Naive thymus-derived CD8-positive, alpha-beta T cell (primary cell): ENCODE data around the gene HBG1. TPM values are rescaled to one million over a fixed set of nuclear protein-coding genes. Genes with fewer than 3 reads are reported as not detected.

ENCODE experiments used
- ATAC-seq, 2 donors: fragments of 150-1000 bp; cut with Tn5 transposase in 1 of 2; sonication (Bioruptor Pico), chemical (Tn5 transposase) in 1 of 2; 1 replicate in 1 of 2; 2 replicates in 1 of 2; pipeline ENCODE4 v1.10.0; 2021; ENCODE audit warnings: mild to moderate bottlenecking in 2 of 2, moderate library complexity in 2 of 2
- POLR2A ChIA-PET: fragments of 350-600 bp; sonication (Branson Sonifier 250); formaldehyde crosslinking; loops from one replicate; lab custom pipeline; 2021; ENCODE audit warnings: antibody characterized with exemption; lab: Charles Lee
- DNase-seq, 10 donors: peaks; one replicate each; pipeline versions ENCODE4 v3.0.0 to v3.0.0-alpha.2; 2020 to 2022
- H3K27ac Mint-ChIP-seq, 10 donors: one replicate each; pipeline ENCODE4 v1.8.0; 2020 to 2022; ENCODE audit warnings: mild to moderate bottlenecking in 10 of 10, mixed read lengths in 10 of 10, moderate library complexity in 4 of 10, inconsistent platforms in 1 of 10
- H3K27me3 Mint-ChIP-seq, 5 donors: one replicate each; pipeline ENCODE4 v1.8.0; 2021 to 2022; ENCODE audit warnings: mixed read lengths in 5 of 5
- H3K36me3 Mint-ChIP-seq, 3 donors: one replicate each; pipeline ENCODE4 v1.8.0; 2020 to 2022; ENCODE audit warnings: mixed read lengths in 3 of 3, mild to moderate bottlenecking in 2 of 3, inconsistent platforms in 1 of 3
- H3K4me1 Mint-ChIP-seq, 4 donors: one replicate each; pipeline ENCODE4 v1.8.0; 2021 to 2022; ENCODE audit warnings: mixed read lengths in 4 of 4
- H3K4me3 Mint-ChIP-seq, 10 donors: one replicate each; pipeline ENCODE4 v1.8.0; 2020 to 2022; ENCODE audit warnings: mild to moderate bottlenecking in 10 of 10, mixed read lengths in 10 of 10, moderate library complexity in 6 of 10, inconsistent platforms in 1 of 10
- H3K9me3 Mint-ChIP-seq, 9 donors: one replicate each; pipeline ENCODE4 v1.8.0; 2020 to 2022; ENCODE audit warnings: mixed read lengths in 9 of 9, mild to moderate bottlenecking in 3 of 9, inconsistent platforms in 1 of 9, moderate library complexity in 1 of 9
- polyA plus RNA-seq, 3 donors: library from polyadenylated mRNA; unstranded; fragments of 300-500 nt; fragmentation: Illumina TruSeq; gene quantifications; one replicate each; pipeline ENCODE4 v1.2.3, GENCODE V29; 2021
- total RNA-seq, 8 experiments: library from RNA in 2 of 8; stranded (reverse) in 2 of 8; gene quantifications; one replicate each; pipeline ENCODE4 v1.2.3 and lab custom pipeline; 2021 to 2026

The HBG1 gene
- total and polyA plus RNA-seq, 5 experiments from 2014 or later: not detected

GRCh38 chr11:5285703-5286340, 36.2 kb upstream of the HBG1 start:
- no peak for DNase-seq
- Mint-ChIP-seq H3K36me3 (no peaks in the 10 kb centered on the region), H3K4me3 (no peak overlapping the region), H3K27ac (no peak overlapping the region), H3K9me3 (no peaks in the 10 kb centered on the region), H3K4me1 (no peaks in the 10 kb centered on the region), H3K27me3 (peaks cover 0 to 12% (median 0%) of the 10 kb centered on the region in 5 donors)
- ATAC-seq: no peak
- POLR2A ChIA-PET: no interaction called here

DNA sequence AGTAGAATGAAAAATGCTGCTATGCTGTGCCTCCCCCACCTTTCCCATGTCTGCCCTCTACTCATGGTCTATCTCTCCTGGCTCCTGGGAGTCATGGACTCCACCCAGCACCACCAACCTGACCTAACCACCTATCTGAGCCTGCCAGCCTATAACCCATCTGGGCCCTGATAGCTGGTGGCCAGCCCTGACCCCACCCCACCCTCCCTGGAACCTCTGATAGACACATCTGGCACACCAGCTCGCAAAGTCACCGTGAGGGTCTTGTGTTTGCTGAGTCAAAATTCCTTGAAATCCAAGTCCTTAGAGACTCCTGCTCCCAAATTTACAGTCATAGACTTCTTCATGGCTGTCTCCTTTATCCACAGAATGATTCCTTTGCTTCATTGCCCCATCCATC, 35.0 kb upstream of the HBG1 start:
- no peaks in the 10 kb centered on the region for H3K36me3 Mint-ChIP-seq
- H3K4me1 Mint-ChIP-seq: no peaks in the 10 kb centered on the region
- H3K4me3 Mint-ChIP-seq: no peak overlapping the region
- POLR2A ChIA-PET: no interaction called here
- no peak for ATAC-seq
- peaks cover 0 to 15% (median 1%) of the 10 kb centered on the region in 5 donors for H3K27me3 Mint-ChIP-seq
- no peak overlapping the region for H3K27ac Mint-ChIP-seq
- H3K9me3 Mint-ChIP-seq: no peaks in the 10 kb centered on the region
- DNase-seq: no peak

GRCh38 chr11:5283882-5284281, 34.2 kb upstream of the HBG1 start:
- POLR2A ChIA-PET: no interaction called here
- Mint-ChIP-seq H3K27me3 (peaks cover 0 to 15% (median 1%) of the 10 kb centered on the region in 5 donors), H3K4me3 (no peak overlapping the region), H3K27ac (no peak overlapping the region), H3K4me1 (no peaks in the 10 kb centered on the region), H3K36me3 (no peaks in the 10 kb centered on the region), H3K9me3 (no peaks in the 10 kb centered on the region)
- DNase-seq (no peak), ATAC-seq (no peak)

- ATAC-seq (no peak), DNase-seq (no peak)
- POLR2A ChIA-PET: no interaction called here
- H3K9me3 Mint-ChIP-seq: no peaks in the 10 kb centered on the region
- H3K36me3 Mint-ChIP-seq: no peaks in the 10 kb centered on the region
- no peak overlapping the region for H3K4me3 Mint-ChIP-seq
- peaks cover 0 to 15% (median 1%) of the 10 kb centered on the region in 5 donors for H3K27me3 Mint-ChIP-seq
- H3K4me1 Mint-ChIP-seq: no peaks in the 10 kb centered on the region
- no peak overlapping the region for H3K27ac Mint-ChIP-seq
These were observed 33.4 kb upstream of the HBG1 start for GRCh38 chr11:5283086-5283485.

- Mint-ChIP-seq H3K4me1 (no peaks in the 10 kb centered on the region), H3K4me3 (no peak overlapping the region), H3K27me3 (peaks cover 0 to 15% (median 1%) of the 10 kb centered on the region in 5 donors), H3K27ac (no peak overlapping the region), H3K36me3 (no peaks in the 10 kb centered on the region), H3K9me3 (no peaks in the 10 kb centered on the region)
- DNase-seq (no peak), ATAC-seq (no peak)
- POLR2A ChIA-PET: no interaction called here
These were observed 33.0 kb upstream of the HBG1 start for GRCh38 chr11:5282628-5283027.

GRCh38 chr11:5281596-5281995, 31.9 kb upstream of the HBG1 start:
- Mint-ChIP-seq H3K4me3 (no peak overlapping the region), H3K36me3 (no peaks in the 10 kb centered on the region), H3K27ac (no peak overlapping the region), H3K9me3 (no peaks in the 10 kb centered on the region), H3K27me3 (peaks cover 0 to 15% (median 1%) of the 10 kb centered on the region in 5 donors), H3K4me1 (no peaks in the 10 kb centered on the region)
- DNase-seq: no peak
- no peak for ATAC-seq
- POLR2A ChIA-PET: no interaction called here

- no peak overlapping the region for H3K27ac Mint-ChIP-seq
- POLR2A ChIA-PET: no interaction called here
- ATAC-seq: no peak
These were observed 31.0 kb upstream of the HBG1 start for GRCh38 chr11:5280582-5281102.

DNA sequence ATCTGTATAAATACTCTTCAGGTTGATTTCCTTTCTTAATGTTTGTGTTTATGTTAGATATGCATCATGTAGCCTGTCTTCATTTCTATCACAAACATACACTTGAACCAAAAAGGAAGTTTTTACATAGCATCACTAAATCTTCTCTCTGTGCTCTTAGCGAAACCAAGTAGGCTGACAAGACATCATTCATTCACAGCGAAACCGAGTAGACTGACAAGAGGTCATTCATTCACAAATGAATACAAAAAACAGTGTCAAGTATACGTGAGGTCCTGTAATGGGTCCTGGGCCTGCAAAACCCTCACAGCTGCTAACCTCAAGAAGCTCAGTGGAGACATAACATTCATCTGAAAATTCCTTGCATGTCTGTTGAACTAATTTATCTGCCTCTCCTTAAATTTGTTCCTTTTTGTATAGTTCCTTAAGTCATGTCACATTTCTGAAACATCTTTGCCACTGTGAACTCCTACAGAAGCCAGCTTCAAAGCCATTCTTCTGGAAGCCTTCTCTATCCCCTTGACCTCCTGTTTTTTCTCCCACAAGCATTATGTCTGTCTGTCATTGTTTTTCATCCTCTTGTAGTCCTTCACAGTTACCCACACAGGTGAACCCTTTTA, 29.9 kb upstream of the HBG1 start:
- POLR2A ChIA-PET: no interaction called here
- no peaks in the 10 kb centered on the region for H3K9me3 Mint-ChIP-seq
- no peaks in the 10 kb centered on the region for H3K36me3 Mint-ChIP-seq
- no peak overlapping the region for H3K27ac Mint-ChIP-seq
- H3K4me3 Mint-ChIP-seq: no peak overlapping the region
- no peak for DNase-seq
- no peaks in the 10 kb centered on the region for H3K4me1 Mint-ChIP-seq
- no peak for ATAC-seq
- H3K27me3 Mint-ChIP-seq: peaks cover 0 to 6% (median 2%) of the 10 kb centered on the region in 5 donors

More at GRCh38 chr11:5280582-5281102, 31.0 kb upstream of the HBG1 start:
- H3K4me3 Mint-ChIP-seq: no peak overlapping the region
- DNase-seq: no peak
- no peaks in the 10 kb centered on the region for H3K9me3 Mint-ChIP-seq
- no peaks in the 10 kb centered on the region for H3K36me3 Mint-ChIP-seq
- no peaks in the 10 kb centered on the region for H3K4me1 Mint-ChIP-seq
- peaks cover 0 to 15% (median 1%) of the 10 kb centered on the region in 5 donors for H3K27me3 Mint-ChIP-seq

GRCh38 chr11:5277807-5278382, 28.2 kb upstream of the HBG1 start:
- Mint-ChIP-seq H3K4me3 (no peak overlapping the region), H3K27ac (no peak overlapping the region), H3K36me3 (no peaks in the 10 kb centered on the region), H3K4me1 (no peaks in the 10 kb centered on the region), H3K27me3 (peaks cover 0 to 5% (median 2%) of the 10 kb centered on the region in 5 donors), H3K9me3 (no peaks in the 10 kb centered on the region)
- no peak for ATAC-seq
- POLR2A ChIA-PET: no interaction called here
- no peak for DNase-seq

DNA sequence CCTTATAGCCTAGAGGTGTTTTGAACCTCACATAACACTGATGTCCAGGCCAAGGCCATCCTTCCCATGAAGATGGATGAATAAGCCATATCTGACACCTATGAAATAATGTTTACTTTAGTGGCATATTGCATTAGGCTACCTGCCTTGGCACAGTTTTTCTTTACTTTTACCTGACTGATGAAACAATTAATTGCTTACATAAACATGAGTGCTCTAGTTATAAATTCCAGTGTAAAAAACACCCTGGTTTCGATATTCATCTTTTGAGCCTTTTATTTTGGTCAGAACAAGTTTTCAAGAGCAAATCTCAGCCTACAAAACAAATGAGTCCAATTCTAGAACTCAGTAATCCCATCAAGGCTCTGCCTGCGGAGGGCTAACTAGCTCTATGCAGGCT, 27.0 kb upstream of the HBG1 start:
- no peak for DNase-seq
- Mint-ChIP-seq H3K27me3 (peaks cover 2 to 5% (median 2%) of the 10 kb centered on the region in 5 donors), H3K4me1 (no peaks in the 10 kb centered on the region), H3K9me3 (no peaks in the 10 kb centered on the region), H3K36me3 (no peaks in the 10 kb centered on the region), H3K27ac (no peak overlapping the region), H3K4me3 (no peak overlapping the region)
- POLR2A ChIA-PET: no interaction called here
- no peak for ATAC-seq

- POLR2A ChIA-PET: no interaction called here
- Mint-ChIP-seq H3K27me3 (peaks cover 2 to 9% (median 5%) of the 10 kb centered on the region in 5 donors), H3K4me1 (no peaks in the 10 kb centered on the region), H3K27ac (no peak overlapping the region), H3K36me3 (no peaks in the 10 kb centered on the region), H3K9me3 (no peaks in the 10 kb centered on the region), H3K4me3 (no peak overlapping the region)
- ATAC-seq (no peak), DNase-seq (no peak)
These were observed 25.9 kb upstream of the HBG1 start for GRCh38 chr11:5275369-5276110.

DNA sequence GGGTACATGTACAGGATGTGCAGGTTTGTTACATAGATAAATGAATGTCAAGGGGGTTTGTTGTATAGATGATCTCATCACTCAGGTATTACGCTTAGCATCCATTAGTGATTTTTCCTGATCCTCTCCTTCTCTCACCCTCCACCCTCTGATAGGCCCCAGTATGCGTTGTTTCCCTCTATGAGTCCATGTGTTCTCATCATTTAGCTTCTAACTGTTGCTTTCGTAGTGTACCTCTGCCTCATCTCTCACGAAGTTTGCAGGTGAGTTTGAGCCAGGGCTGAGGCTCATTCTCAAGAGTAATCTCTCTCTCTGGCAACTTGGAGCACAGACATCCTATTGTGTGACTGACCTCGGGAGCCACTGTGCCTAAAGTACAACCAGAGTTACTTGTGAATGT, 24.7 kb upstream of the HBG1 start:
- no peak overlapping the region for H3K27ac Mint-ChIP-seq
- H3K36me3 Mint-ChIP-seq: no peaks in the 10 kb centered on the region
- POLR2A ChIA-PET: no interaction called here
- DNase-seq: no peak
- ATAC-seq: no peak
- peaks cover 2 to 9% (median 5%) of the 10 kb centered on the region in 5 donors for H3K27me3 Mint-ChIP-seq
- no peak overlapping the region for H3K4me3 Mint-ChIP-seq
- H3K9me3 Mint-ChIP-seq: no peaks in the 10 kb centered on the region
- no peaks in the 10 kb centered on the region for H3K4me1 Mint-ChIP-seq
